DND-41 (cell line): ENCODE results near the gene CAMKMT.

Source experiments
- ATAC-seq: fragments of 200-7000 bp; cut with Tn5 transposase; 3 replicates; pipeline ENCODE4 v1.9.1; 2021; ENCODE audit warnings: low read depth; ENCODE audit not compliant: insufficient read depth
- DNase-seq: peaks from one replicate; pipeline ENCODE4 v3.0.0-alpha.2; 2020
- H2AFZ ChIP-seq: 2 replicates; pipeline ENCODE4 v1.6.0; 2012; ENCODE audit warnings: low read depth, low read length
- H3K27ac ChIP-seq: 2 replicates; pipeline ENCODE4 v1.5.1; 2012; ENCODE audit warnings: low read length, inconsistent platforms
- H3K27me3 ChIP-seq: fragments of 200-600 bp; sonication (generic); 2 replicates; pipeline ENCODE4 v1.6.0; 2012; ENCODE audit warnings: low read length, mild to moderate bottlenecking, inconsistent platforms; ENCODE audit not compliant: insufficient read depth, poor library complexity
- H3K36me3 ChIP-seq: 2 replicates; pipeline ENCODE4 v1.5.1; 2012; ENCODE audit warnings: low read length, inconsistent platforms; ENCODE audit not compliant: insufficient read depth
- H3K4me1 ChIP-seq: 2 replicates; pipeline ENCODE4 v1.5.1; 2012; ENCODE audit warnings: mild to moderate bottlenecking, low read length; ENCODE audit not compliant: insufficient read depth
- H3K4me2 ChIP-seq: 2 replicates; pipeline ENCODE4 v1.6.0; 2012; ENCODE audit warnings: mild to moderate bottlenecking, moderate library complexity, low read length, inconsistent platforms; ENCODE audit not compliant: insufficient read depth
- H3K4me3 ChIP-seq, 2 experiments: fragments of 200-600 bp in 1 of 2; shearing (Covaris generic) in 1 of 2; 2 replicates each; pipeline ENCODE4 v1.5.1; 2012 to 2016; ENCODE audit warnings: inconsistent platforms in 2 of 2, low read length in 2 of 2, mild to moderate bottlenecking in 2 of 2, low read depth in 1 of 2, moderate library complexity in 1 of 2
- H3K79me2 ChIP-seq: 2 replicates; pipeline ENCODE4 v1.6.0; 2012; ENCODE audit warnings: low read length, inconsistent platforms; ENCODE audit not compliant: insufficient read depth
- H3K9ac ChIP-seq: 2 replicates; pipeline ENCODE4 v1.6.0; 2012; ENCODE audit warnings: low read depth, mild to moderate bottlenecking, inconsistent platforms, low read length, moderate library complexity
- H3K9me3 ChIP-seq: 2 replicates; pipeline ENCODE4 v1.5.1; 2012; ENCODE audit warnings: low read length, moderate library complexity, mild to moderate bottlenecking, inconsistent platforms; ENCODE audit not compliant: insufficient read depth, severe bottlenecking
- H4K20me1 ChIP-seq: 2 replicates; pipeline ENCODE4 v1.6.0; 2012; ENCODE audit warnings: low read length; ENCODE audit not compliant: insufficient read depth
- EZH2 ChIP-seq: IDR thresholded peaks from 3 replicates; pipeline ENCODE4 v1.6.1; 2012; ENCODE audit warnings: borderline replicate concordance, low read depth, mild to moderate bottlenecking, moderate library complexity, low read length, inconsistent platforms; ENCODE audit not compliant: severe bottlenecking
- TF ChIP-seq, protein P1 (sequence below): IDR thresholded peaks from 2 replicates; pipeline ENCODE4 v1.5.1; 2012; ENCODE audit warnings: borderline replicate concordance, low read length, moderate library complexity, mild to moderate bottlenecking; ENCODE audit not compliant: poor library complexity, severe bottlenecking; ENCODE audit errors: extremely low read depth

CAMKMT gene

DNA sequence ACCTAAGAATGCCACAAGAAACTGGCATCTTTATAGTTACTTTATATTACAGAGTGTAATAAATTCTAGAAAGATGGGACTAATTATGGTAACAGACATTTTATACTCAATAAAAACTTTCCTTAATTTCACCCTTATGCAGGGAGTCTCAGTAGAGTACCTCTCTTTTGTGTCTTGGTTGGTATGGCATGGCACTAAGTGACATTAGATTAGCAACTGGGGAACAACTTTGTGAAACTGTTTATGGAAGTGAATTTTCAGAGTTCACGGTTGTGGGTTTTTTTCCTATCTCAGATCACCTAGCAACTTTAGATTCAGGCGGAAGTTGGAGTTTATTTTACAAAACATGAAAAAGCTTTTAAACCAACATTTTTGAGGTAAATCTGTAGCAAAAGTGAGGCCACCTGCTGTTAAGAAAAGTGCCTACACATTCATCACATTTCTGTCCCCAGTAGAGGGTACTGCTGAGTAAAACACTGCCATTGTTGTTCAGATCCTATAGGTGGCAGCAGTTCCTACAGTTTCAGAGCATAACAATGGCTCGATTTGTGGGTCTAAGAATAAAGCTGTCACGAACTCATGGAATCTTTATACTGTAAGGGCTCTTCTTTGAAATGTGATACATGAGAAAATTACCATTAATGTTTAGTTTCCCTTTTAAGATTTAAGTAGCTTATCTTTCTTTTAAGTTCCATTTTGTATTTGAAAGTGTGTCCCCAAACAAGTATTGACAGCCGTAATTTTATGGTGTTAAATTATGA is 117.6 kb downstream of the CAMKMT start:
- TF ChIP-seq, protein P1, sequence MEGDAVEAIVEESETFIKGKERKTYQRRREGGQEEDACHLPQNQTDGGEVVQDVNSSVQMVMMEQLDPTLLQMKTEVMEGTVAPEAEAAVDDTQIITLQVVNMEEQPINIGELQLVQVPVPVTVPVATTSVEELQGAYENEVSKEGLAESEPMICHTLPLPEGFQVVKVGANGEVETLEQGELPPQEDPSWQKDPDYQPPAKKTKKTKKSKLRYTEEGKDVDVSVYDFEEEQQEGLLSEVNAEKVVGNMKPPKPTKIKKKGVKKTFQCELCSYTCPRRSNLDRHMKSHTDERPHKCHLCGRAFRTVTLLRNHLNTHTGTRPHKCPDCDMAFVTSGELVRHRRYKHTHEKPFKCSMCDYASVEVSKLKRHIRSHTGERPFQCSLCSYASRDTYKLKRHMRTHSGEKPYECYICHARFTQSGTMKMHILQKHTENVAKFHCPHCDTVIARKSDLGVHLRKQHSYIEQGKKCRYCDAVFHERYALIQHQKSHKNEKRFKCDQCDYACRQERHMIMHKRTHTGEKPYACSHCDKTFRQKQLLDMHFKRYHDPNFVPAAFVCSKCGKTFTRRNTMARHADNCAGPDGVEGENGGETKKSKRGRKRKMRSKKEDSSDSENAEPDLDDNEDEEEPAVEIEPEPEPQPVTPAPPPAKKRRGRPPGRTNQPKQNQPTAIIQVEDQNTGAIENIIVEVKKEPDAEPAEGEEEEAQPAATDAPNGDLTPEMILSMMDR: peak; percentile 100
- no peak for TF ChIP-seq EZH2
- Histone ChIP-seq H2AFZ (no peak overlapping the region), H3K4me1 (peaks cover 4% of the 10 kb centered on the region), H3K4me3 (no peak overlapping the region), H4K20me1 (no peaks in the 10 kb centered on the region), H3K4me2 (no peak overlapping the region; the same call in 1 of the 2 replicates), H3K27ac (no peak overlapping the region), H3K9me3 (no peaks in the 10 kb centered on the region), H3K36me3 (no peaks in the 10 kb centered on the region), H3K27me3 (no peaks in the 10 kb centered on the region), H3K79me2 (no peaks in the 10 kb centered on the region), H3K9ac (no peak overlapping the region)
- DNase-seq (peak; percentile 68), ATAC-seq (peak; percentile 99)

DNA sequence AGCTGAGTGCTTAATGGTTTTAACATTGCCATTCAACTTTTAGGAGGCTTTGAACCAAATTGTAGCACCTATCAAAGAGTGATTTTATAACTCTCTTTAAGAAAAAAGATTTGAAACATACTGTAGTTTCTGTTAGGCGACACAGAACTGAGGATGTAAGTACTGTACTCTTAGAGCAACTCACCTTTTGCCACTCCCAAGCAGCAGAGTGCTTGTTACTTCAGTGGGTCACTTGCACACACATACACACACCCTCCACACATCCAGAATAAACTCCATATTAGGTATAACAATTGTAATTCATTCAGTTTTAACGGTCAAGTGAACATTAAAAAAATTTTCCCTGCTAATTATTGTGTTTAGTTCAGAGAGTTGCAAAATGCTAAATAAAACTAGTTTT is 118.3 kb downstream of the CAMKMT start:
- TF ChIP-seq EZH2: no peak
- TF ChIP-seq, protein P1: no peak
- Histone ChIP-seq H3K27ac (no peak overlapping the region), H3K4me2 (no peak overlapping the region), H3K9me3 (no peaks in the 10 kb centered on the region), H4K20me1 (no peaks in the 10 kb centered on the region), H3K9ac (no peak overlapping the region), H3K79me2 (no peaks in the 10 kb centered on the region), H3K4me1 (peaks cover 4% of the 10 kb centered on the region), H3K27me3 (no peaks in the 10 kb centered on the region), H3K4me3 (no peak overlapping the region), H3K36me3 (no peaks in the 10 kb centered on the region), H2AFZ (no peak overlapping the region)
- ATAC-seq (no peak), DNase-seq (no peak)

DNA sequence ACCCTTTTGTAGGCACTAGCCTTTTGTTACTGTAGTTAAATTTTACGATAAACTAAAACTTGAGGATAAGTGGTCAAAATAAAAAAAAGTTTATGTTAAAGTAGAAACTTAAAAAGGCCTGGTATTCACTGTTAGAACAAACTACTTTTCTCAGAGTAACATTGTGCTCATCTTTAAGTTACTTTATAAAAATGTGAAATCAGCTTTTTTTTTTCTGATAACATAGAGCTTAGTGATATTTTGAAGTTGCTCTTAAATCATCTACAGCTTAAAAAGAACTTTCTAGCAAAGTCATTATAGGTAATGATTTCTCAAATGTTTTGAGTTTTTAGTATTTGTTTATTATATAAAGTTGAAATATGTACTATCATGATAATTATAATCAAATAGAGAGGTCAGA is 125.3 kb downstream of the CAMKMT start:
- Histone ChIP-seq H4K20me1 (no peaks in the 10 kb centered on the region), H3K27ac (no peak overlapping the region), H3K4me3 (no peak overlapping the region), H3K36me3 (no peaks in the 10 kb centered on the region), H2AFZ (no peak overlapping the region), H3K9ac (no peak overlapping the region), H3K9me3 (no peaks in the 10 kb centered on the region), H3K4me1 (no peaks in the 10 kb centered on the region), H3K79me2 (no peaks in the 10 kb centered on the region), H3K27me3 (no peaks in the 10 kb centered on the region), H3K4me2 (no peak overlapping the region)
- no peak for ATAC-seq
- no peak for DNase-seq
- TF ChIP-seq EZH2: no peak
- TF ChIP-seq, protein P1: no peak

DNA sequence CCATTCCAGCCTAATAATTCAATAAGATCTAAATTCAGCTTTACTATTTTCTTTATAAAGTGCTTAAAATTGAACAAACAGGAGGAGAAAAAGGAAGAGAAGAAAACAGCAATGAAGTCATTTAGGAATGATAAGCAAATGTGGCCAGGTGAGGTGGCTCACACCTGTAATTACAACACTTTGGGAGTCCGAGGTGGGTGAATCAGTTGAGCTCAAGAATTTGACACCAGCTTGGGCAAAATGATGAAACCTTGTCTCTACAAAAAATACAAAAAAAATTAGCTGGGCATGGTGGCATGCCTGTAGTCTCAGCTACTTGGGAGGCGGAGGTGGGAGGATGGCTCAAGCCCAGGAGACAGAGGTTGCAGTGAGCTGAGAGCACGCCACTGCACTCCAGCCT is 129.0 kb downstream of the CAMKMT start:
- Histone ChIP-seq H3K27ac (no peak overlapping the region), H2AFZ (no peak overlapping the region), H3K4me1 (no peaks in the 10 kb centered on the region), H3K27me3 (no peaks in the 10 kb centered on the region), H3K4me2 (no peak overlapping the region), H3K79me2 (no peaks in the 10 kb centered on the region), H3K9me3 (no peaks in the 10 kb centered on the region), H4K20me1 (no peaks in the 10 kb centered on the region), H3K9ac (no peak overlapping the region), H3K36me3 (no peaks in the 10 kb centered on the region), H3K4me3 (no peak overlapping the region)
- ATAC-seq (no peak), DNase-seq (no peak)
- TF ChIP-seq, protein P1: no peak
- TF ChIP-seq EZH2: no peak
